ENCODE results near the gene AFG3L2.

DNA sequence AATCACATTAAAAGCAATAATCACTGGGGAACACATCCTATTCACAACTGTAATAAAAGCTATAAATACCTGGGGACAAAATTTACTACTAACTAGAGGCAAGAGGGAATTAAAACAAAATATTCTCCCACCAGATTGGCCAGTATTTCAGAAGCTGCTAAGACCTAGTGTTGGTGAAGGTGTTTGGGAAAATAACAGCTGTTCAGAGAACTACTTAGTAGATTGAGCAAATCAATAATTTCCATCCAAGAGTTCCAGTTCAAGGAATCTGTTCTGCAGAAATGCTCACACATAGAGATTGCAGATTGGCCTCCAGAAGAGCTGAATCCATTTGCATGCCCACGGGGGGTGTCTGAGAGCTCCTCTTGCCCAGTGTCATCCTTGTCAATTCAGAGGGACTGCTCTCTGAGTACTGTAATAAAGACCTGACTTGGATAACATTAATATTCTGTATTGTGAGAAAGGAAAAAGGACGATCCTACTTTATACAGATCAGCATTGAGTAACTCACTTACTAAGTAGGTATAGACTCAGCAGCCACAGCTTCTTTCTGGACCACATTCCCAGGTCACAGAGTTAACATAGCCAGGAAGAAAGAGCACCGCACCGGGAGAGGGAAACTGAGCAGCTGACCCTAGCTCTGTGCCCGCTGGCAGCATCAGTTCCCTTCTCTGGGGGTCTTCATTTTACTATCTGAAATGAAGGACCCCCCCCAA, 63.3 kb downstream of the AFG3L2 start:
- no peak for TF ChIP-seq CTCF (IDR thresholded peaks at IDR 0.05; ENCODE audit: low read depth, low read length, missing input control)
- TF ChIP-seq, protein P1, sequence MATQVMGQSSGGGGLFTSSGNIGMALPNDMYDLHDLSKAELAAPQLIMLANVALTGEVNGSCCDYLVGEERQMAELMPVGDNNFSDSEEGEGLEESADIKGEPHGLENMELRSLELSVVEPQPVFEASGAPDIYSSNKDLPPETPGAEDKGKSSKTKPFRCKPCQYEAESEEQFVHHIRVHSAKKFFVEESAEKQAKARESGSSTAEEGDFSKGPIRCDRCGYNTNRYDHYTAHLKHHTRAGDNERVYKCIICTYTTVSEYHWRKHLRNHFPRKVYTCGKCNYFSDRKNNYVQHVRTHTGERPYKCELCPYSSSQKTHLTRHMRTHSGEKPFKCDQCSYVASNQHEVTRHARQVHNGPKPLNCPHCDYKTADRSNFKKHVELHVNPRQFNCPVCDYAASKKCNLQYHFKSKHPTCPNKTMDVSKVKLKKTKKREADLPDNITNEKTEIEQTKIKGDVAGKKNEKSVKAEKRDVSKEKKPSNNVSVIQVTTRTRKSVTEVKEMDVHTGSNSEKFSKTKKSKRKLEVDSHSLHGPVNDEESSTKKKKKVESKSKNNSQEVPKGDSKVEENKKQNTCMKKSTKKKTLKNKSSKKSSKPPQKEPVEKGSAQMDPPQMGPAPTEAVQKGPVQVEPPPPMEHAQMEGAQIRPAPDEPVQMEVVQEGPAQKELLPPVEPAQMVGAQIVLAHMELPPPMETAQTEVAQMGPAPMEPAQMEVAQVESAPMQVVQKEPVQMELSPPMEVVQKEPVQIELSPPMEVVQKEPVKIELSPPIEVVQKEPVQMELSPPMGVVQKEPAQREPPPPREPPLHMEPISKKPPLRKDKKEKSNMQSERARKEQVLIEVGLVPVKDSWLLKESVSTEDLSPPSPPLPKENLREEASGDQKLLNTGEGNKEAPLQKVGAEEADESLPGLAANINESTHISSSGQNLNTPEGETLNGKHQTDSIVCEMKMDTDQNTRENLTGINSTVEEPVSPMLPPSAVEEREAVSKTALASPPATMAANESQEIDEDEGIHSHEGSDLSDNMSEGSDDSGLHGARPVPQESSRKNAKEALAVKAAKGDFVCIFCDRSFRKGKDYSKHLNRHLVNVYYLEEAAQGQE (IDR thresholded peaks at IDR 0.05) = no peak
- TF ChIP-seq EGR1 (IDR thresholded peaks at IDR 0.05; ENCODE audit: low read depth in 2 of 2) = no peak
- no peak for TF ChIP-seq FOXA1 (IDR thresholded peaks at IDR 0.05)
- no peak for TF ChIP-seq TAF1 (conservative IDR thresholded peaks at IDR 0.05)
- TF ChIP-seq JUND (IDR thresholded peaks at IDR 0.05) = no peak
- TF ChIP-seq YY1 (IDR thresholded peaks at IDR 0.05) = no peak
- TF ChIP-seq RXRA (IDR thresholded peaks at IDR 0.05) = no peak
- TF ChIP-seq, protein P2, sequence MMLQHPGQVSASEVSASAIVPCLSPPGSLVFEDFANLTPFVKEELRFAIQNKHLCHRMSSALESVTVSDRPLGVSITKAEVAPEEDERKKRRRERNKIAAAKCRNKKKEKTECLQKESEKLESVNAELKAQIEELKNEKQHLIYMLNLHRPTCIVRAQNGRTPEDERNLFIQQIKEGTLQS (IDR thresholded peaks at IDR 0.05) = no peak
- TF ChIP-seq SP1 (IDR thresholded peaks at IDR 0.05) = no peak
- no peak for TF ChIP-seq RAD21 (IDR thresholded peaks at IDR 0.05)
- TF ChIP-seq GABPA (IDR thresholded peaks at IDR 0.05 in 1 of 2, conservative IDR thresholded peaks at IDR 0.05 in 1 of 2) = no peak
